HepG2 (cell line): ENCODE data around the gene ZFR2. TPM values are rescaled to one million over a fixed set of nuclear protein-coding genes. Genes with fewer than 3 reads are reported as not detected.

Experiments used
- ATAC-seq: fragments of 200-7000 bp; cut with Tn5 transposase; 3 replicates; pipeline ENCODE4 v1.9.1; 2020; ENCODE audit warnings: mild to moderate bottlenecking, moderate library complexity
- BruUV-seq: library from RNA; stranded (reverse); fragments of 400-500 nt; replicated peaks from 2 replicates; lab custom pipeline; 2021; lab: Mats Ljungman, UMichigan
- CTCF ChIA-PET: fragments of 300-600 bp; formaldehyde crosslinking; extraction: SDS; loops from one replicate; lab custom pipeline; 2021; ENCODE audit warnings: low total read pairs, inconsistent platforms, low intra/inter-chr PET ratio; lab: Yijun Ruan, JAX
- POLR2A ChIA-PET: fragments of 350-600 bp; sonication (Branson Sonifier 250); formaldehyde crosslinking; loops from one replicate; lab custom pipeline; 2020; ENCODE audit warnings: antibody characterized with exemption, inconsistent platforms; lab: Yijun Ruan, JAX
- DNase-seq: peaks from one replicate; pipeline ENCODE4 v3.0.0-alpha.2; 2015; ENCODE audit warnings: low spot score
- FAIRE-seq: peaks from 3 replicates; lab custom pipeline; 2011; peaks lifted over from hg19 to GRCh38; lab: Jason Lieb, UNC
- H2AFZ ChIP-seq: one replicate; pipeline ENCODE4 v1.6.1; 2011; ENCODE audit warnings: low read length, inconsistent platforms
- H3K27ac ChIP-seq: fragments of 300-600 bp; 3 replicates; pipeline ENCODE4 v1.8.0; 2011; ENCODE audit warnings: mixed run types, mild to moderate bottlenecking, mixed read lengths, low read length, inconsistent platforms; ENCODE audit not compliant: insufficient read depth; ENCODE audit errors: extremely low read length
- H3K27me3 ChIP-seq, 2 experiments: fragments of 200-600 bp in 1 of 2; 2 replicates in 1 of 2; 3 replicates in 1 of 2; pipeline versions ENCODE4 v1.6.0 to v1.8.0; 2011; ENCODE audit warnings: low read length in 2 of 2, mild to moderate bottlenecking in 2 of 2, moderate library complexity in 2 of 2, inconsistent platforms in 1 of 2; ENCODE audit not compliant: insufficient read depth in 2 of 2, control insufficient read depth in 1 of 2
- H3K36me3 ChIP-seq, 2 experiments: fragments of 200-600 bp in 1 of 2; replicated peaks in 1 of 2; 2 replicates in 1 of 2; 3 replicates in 1 of 2; pipeline versions ENCODE4 v1.5.1 to v1.8.0; 2011; ENCODE audit warnings: low read length in 2 of 2, inconsistent platforms in 1 of 2; ENCODE audit not compliant: insufficient read depth in 2 of 2, control insufficient read depth in 1 of 2
- H3K4me1 ChIP-seq: 2 replicates; pipeline ENCODE4 v1.5.1; 2012; ENCODE audit warnings: low read length, inconsistent platforms; ENCODE audit not compliant: insufficient read depth
- H3K4me2 ChIP-seq: 2 replicates; pipeline ENCODE4 v1.6.0; 2011; ENCODE audit warnings: low read depth, low read length, inconsistent platforms
- H3K4me3 ChIP-seq, 3 experiments: fragments of 200-600 bp in 1 of 3; sonication (generic), shearing (Covaris generic) in 1 of 3; replicated peaks in 1 of 3; 2 replicates each; pipeline ENCODE4 v1.5.1; 2011 to 2016; ENCODE audit warnings: low read length in 3 of 3, inconsistent platforms in 2 of 3, low read depth in 2 of 3, mild to moderate bottlenecking in 2 of 3, control low read depth in 1 of 3, mixed read lengths in 1 of 3; ENCODE audit not compliant: insufficient read depth in 1 of 3
- H3K79me2 ChIP-seq: one replicate; pipeline ENCODE4 v1.6.1; 2011; ENCODE audit warnings: low read length, inconsistent platforms; ENCODE audit not compliant: insufficient read depth
- H3K9ac ChIP-seq: 2 replicates; pipeline ENCODE4 v1.6.0; 2011; ENCODE audit warnings: mild to moderate bottlenecking, low read depth, low read length, inconsistent platforms; ENCODE audit not compliant: insufficient read depth
- H3K9me3 ChIP-seq: 2 replicates; pipeline ENCODE4 v1.5.1; 2012; ENCODE audit warnings: mild to moderate bottlenecking, low read length
- H4K20me1 ChIP-seq: 2 replicates; pipeline ENCODE4 v1.6.0; 2011; ENCODE audit warnings: inconsistent platforms, mild to moderate bottlenecking, low read length, moderate library complexity; ENCODE audit not compliant: insufficient read depth
- CEBPG ChIP-seq: IDR thresholded peaks from 2 replicates; pipeline ENCODE4 v1.6.1; 2016
- GLI4 ChIP-seq: sonication (generic); formaldehyde crosslinking; IDR thresholded peaks from 2 replicates; pipeline ENCODE4 v1.5.1; 2020; ENCODE audit warnings: missing genetic modification reagents, mild to moderate bottlenecking, moderate library complexity, borderline replicate concordance
- PLSCR1 ChIP-seq: sonication (generic); formaldehyde crosslinking; IDR thresholded peaks from 2 replicates; pipeline ENCODE4 v1.5.0; 2020; ENCODE audit warnings: missing genetic modification reagents, mild to moderate bottlenecking, borderline replicate concordance
- RBFOX2 ChIP-seq: fragments of 200-400 bp; formaldehyde crosslinking; IDR thresholded peaks from 2 replicates; pipeline ENCODE4 v1.6.1; 2017; ENCODE audit warnings: low read depth, mild to moderate bottlenecking, low read length
- RORA ChIP-seq: sonication (generic); formaldehyde crosslinking; IDR thresholded peaks from 2 replicates; pipeline ENCODE4 v1.5.0; 2020; ENCODE audit warnings: mild to moderate bottlenecking, missing genetic modification reagents, moderate library complexity
- SALL2 ChIP-seq: sonication (generic); formaldehyde crosslinking; IDR thresholded peaks from 2 replicates; pipeline ENCODE4 v1.8.1; 2023; ENCODE audit warnings: mild to moderate bottlenecking, missing genetic modification reagents, inconsistent platforms
- SP5 ChIP-seq: IDR thresholded peaks from 2 replicates; pipeline ENCODE4 v1.6.1; 2016; ENCODE audit warnings: low read depth, borderline replicate concordance
- SRSF1 ChIP-seq: fragments of 200-400 bp; formaldehyde crosslinking; optimal IDR thresholded peaks from 2 replicates; pipeline ENCODE3; 2017; ENCODE audit warnings: mild to moderate bottlenecking, low read depth, low read length, moderate library complexity
- ZBTB3 ChIP-seq: sonication (generic); formaldehyde crosslinking; IDR thresholded peaks from 2 replicates; pipeline ENCODE4 v1.4.0; 2020; ENCODE audit warnings: low read depth, mild to moderate bottlenecking, moderate library complexity, missing genetic modification reagents, borderline replicate concordance
- ZNF160 ChIP-seq: sonication (generic); formaldehyde crosslinking; IDR thresholded peaks from 2 replicates; pipeline ENCODE4 v1.8.0; 2022; ENCODE audit warnings: mild to moderate bottlenecking, inconsistent platforms, missing genetic modification reagents
- ZNF282 ChIP-seq: fragments of 450-650 bp; IDR thresholded peaks from 2 replicates; pipeline ENCODE4 v1.6.1; 2018; ENCODE audit not compliant: partially characterized antibody
- ZNF451 ChIP-seq: sonication (generic); formaldehyde crosslinking; IDR thresholded peaks from 2 replicates; pipeline ENCODE4 v1.5.0; 2020; ENCODE audit warnings: mild to moderate bottlenecking, missing genetic modification reagents
- ZNF746 ChIP-seq: sonication (generic); formaldehyde crosslinking; IDR thresholded peaks from 2 replicates; pipeline ENCODE4 v1.8.0; 2022; ENCODE audit warnings: mild to moderate bottlenecking, missing genetic modification reagents
- ZNF878 ChIP-seq: sonication (generic); formaldehyde crosslinking; IDR thresholded peaks from 2 replicates; pipeline ENCODE4 v1.8.1; 2023; ENCODE audit warnings: mild to moderate bottlenecking, missing genetic modification reagents, moderate library complexity
- WGBS: methylation state at CpG from one replicate; pipeline ENCODE4 v1.1.6; 2017; ENCODE audit warnings: low lambda C conversion rate; 5-methylcytosine and 5-hydroxymethylcytosine counted together
- in situ Hi-C: cut with HindIII; loops from 2 replicates; pipeline ENCODE4 v1.10.0; 2017; ENCODE audit warnings: low pct_unique_long_range_greater_than_20kb; ENCODE audit not compliant: extremely low pct_ligation_motif_present
- intact Hi-C: fragments of 100-400 bp; cut with micrococcal nuclease; formaldehyde crosslinking; loops from one replicate; pipeline ENCODE4 v1.10.0; 2022; ENCODE audit not compliant: unreplicated experiment
- polyA plus RNA-seq, 8 experiments: library from polyadenylated mRNA; depleted of rRNA in 3 of 8; stranded (reverse) in 7 of 8; unstranded in 1 of 8; fragments of >200 nt; fragmentation: Illumina TruSeq in 4 of 8; extraction: Trizol in 4 of 8; gene quantifications; 2 replicates each; pipeline versions ENCODE4 v1.2.1 to v1.2.3, GENCODE V29; 2011 to 2016; ENCODE audit warnings: low read depth in 4 of 8, missing spikeins in 1 of 8, mixed read lengths in 1 of 8; ENCODE audit not compliant: insufficient read depth in 1 of 8
- total RNA-seq, 5 experiments: library from RNA; depleted of rRNA; stranded (reverse); fragments of >200 nt; fragmentation: Illumina TruSeq; extraction: Trizol; gene quantifications; 2 replicates each; pipeline ENCODE4 v1.2.3, GENCODE V29; 2016; ENCODE audit warnings: low read depth in 1 of 5
- TF ChIP-seq, protein P1 (sequence below): sonication (generic); formaldehyde crosslinking; IDR thresholded peaks from 2 replicates; pipeline ENCODE4 v1.4.0; 2020; ENCODE audit warnings: missing genetic modification reagents

The ZFR2 gene
- total and polyA plus RNA-seq, 2 of the 13 experiments (the other 11 are each of a cell fraction or from before 2014, with no cell fraction given): 0.37 to 0.69 TPM

GRCh38 chr19:3767050-3767449 lies 101.8 kb downstream of the ZFR2 start:
- Histone ChIP-seq H3K27ac (no peak overlapping the region), H3K36me3 (peaks cover 9 to 20% of the 10 kb centered on the region in 2 experiments; a peak in 2 of 5 replicates), H3K4me2 (no peak overlapping the region), H3K27me3 (no peaks in the 10 kb centered on the region), H4K20me1 (no peaks in the 10 kb centered on the region), H2AFZ (no peak overlapping the region), H3K9ac (no peak overlapping the region), H3K4me3 (no peak overlapping the region), H3K4me1 (peaks cover 6% of the 10 kb centered on the region), H3K79me2 (peaks cover 5% of the 10 kb centered on the region), H3K9me3 (no peaks in the 10 kb centered on the region)
- FAIRE-seq (no peak), DNase-seq (no peak), ATAC-seq (no peak)
- intact Hi-C loops: loop anchor here (10.0 kb wide), 1 partner anchor 62 kb away; the partner anchor contains the start of genes PIP5K1C and TJP3
- WGBS: 85% methylated on average over 10 of the region's 23 CpGs
- BruUV-seq: no TSS peak
- in situ Hi-C loops: no loop called here
- CTCF ChIA-PET: no interaction called here
- POLR2A ChIA-PET: no interaction called here
- TF ChIP-seq ZBTB3 (CRISPR knock-in tag) (no peak), ZNF160 (CRISPR knock-in tag) (no peak), ZNF878 (CRISPR knock-in tag) (no peak), RBFOX2 (peak; percentile 53; the same call in 1 of the 2 replicates)

GRCh38 chr19:3766520-3766919 lies 102.3 kb downstream of the ZFR2 start:
- POLR2A ChIA-PET: no interaction called here
- CTCF ChIA-PET: no interaction called here
- in situ Hi-C loops (no loop called here), intact Hi-C loops (loop anchor here (10.0 kb wide), 1 partner anchor 62 kb away; the partner anchor contains the start of genes PIP5K1C and TJP3)
- BruUV-seq: no TSS peak
- H3K9me3 ChIP-seq: no peaks in the 10 kb centered on the region
- no peak overlapping the region for H3K9ac ChIP-seq
- H3K4me3 ChIP-seq: no peak overlapping the region
- H3K36me3 ChIP-seq: peaks cover 9 to 20% of the 10 kb centered on the region in 2 experiments; a peak in 2 of 5 replicates
- FAIRE-seq (no peak), ATAC-seq (no peak), DNase-seq (no peak)
- no peak overlapping the region for H3K4me2 ChIP-seq
- H2AFZ ChIP-seq: no peak overlapping the region
- H3K27ac ChIP-seq: no peak overlapping the region
- peaks cover 6% of the 10 kb centered on the region for H3K4me1 ChIP-seq
- H4K20me1 ChIP-seq: no peaks in the 10 kb centered on the region
- 86% methylated on average over 7 of the region's 7 CpGs for WGBS
- H3K27me3 ChIP-seq: no peaks in the 10 kb centered on the region
- TF ChIP-seq SRSF1 (no peak), SALL2 (CRISPR knock-in tag) (no peak), PLSCR1 (no peak), GLI4 (no peak), ZNF282 (no peak), RORA (CRISPR knock-in tag) (no peak), SP5 (CRISPR knock-in tag) (no peak), ZNF746 (CRISPR knock-in tag) (no peak), CEBPG (no peak), ZNF451 (no peak)
- TF ChIP-seq, protein P1, sequence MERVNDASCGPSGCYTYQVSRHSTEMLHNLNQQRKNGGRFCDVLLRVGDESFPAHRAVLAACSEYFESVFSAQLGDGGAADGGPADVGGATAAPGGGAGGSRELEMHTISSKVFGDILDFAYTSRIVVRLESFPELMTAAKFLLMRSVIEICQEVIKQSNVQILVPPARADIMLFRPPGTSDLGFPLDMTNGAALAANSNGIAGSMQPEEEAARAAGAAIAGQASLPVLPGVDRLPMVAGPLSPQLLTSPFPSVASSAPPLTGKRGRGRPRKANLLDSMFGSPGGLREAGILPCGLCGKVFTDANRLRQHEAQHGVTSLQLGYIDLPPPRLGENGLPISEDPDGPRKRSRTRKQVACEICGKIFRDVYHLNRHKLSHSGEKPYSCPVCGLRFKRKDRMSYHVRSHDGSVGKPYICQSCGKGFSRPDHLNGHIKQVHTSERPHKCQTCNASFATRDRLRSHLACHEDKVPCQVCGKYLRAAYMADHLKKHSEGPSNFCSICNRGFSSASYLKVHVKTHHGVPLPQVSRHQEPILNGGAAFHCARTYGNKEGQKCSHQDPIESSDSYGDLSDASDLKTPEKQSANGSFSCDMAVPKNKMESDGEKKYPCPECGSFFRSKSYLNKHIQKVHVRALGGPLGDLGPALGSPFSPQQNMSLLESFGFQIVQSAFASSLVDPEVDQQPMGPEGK (CRISPR knock-in tag): no peak
- TF ChIP-seq, all 625 proteins: peak for 0
- H3K79me2 ChIP-seq: peaks cover 5% of the 10 kb centered on the region
